Neuron (in vitro differentiated cells): ENCODE data around the gene NPIPA8.
"Not testable (repeated sequence)": the region's sequence is repeated elsewhere in the genome, so short reads cannot be mapped to it uniquely, and the experiment has no call there.

ENCODE experiments used
- H2AFZ ChIP-seq: one replicate; pipeline ENCODE4 v1.6.1; 2013; ENCODE audit warnings: low read depth, mild to moderate bottlenecking, inconsistent platforms, low read length, moderate library complexity
- H3K27me3 ChIP-seq: one replicate; pipeline ENCODE4 v1.6.1; 2013; ENCODE audit warnings: low read length; ENCODE audit not compliant: insufficient read depth
- H3K36me3 ChIP-seq: one replicate; pipeline ENCODE4 v1.6.1; 2013; ENCODE audit warnings: low read length; ENCODE audit not compliant: insufficient read depth
- H3K4me1 ChIP-seq: one replicate; pipeline ENCODE4 v1.6.1; 2013; ENCODE audit warnings: low read length; ENCODE audit not compliant: insufficient read depth
- H3K4me3 ChIP-seq: 2 replicates; pipeline ENCODE4 v1.5.1; 2013; ENCODE audit warnings: mild to moderate bottlenecking, low read length, moderate library complexity
- H3K9me3 ChIP-seq: one replicate; pipeline ENCODE4 v1.6.1; 2013; ENCODE audit warnings: low read length

Gene NPIPA8

DNA sequence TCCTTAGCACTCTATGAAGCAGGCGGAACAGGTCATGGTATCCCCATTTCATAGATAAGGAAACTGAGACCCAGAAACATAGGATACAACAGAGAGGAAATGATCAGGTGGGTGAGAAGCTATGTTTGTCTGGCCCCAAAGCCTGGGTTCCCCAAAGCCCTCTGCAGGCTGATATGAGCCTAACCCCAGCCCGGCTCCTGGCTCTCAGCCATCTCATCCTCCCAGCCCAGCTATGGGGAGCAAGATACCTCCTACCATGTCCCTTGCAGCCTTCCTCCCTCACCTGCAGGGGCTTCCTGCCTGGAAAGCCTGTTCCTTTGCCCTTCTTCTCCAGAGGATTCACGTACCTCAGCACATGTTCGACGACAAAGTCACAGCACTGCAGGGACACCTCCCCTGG lies 30.5 kb downstream of the NPIPA8 start:
- not testable (repeated sequence) for H3K4me3 ChIP-seq, H2AFZ ChIP-seq, H3K27me3 ChIP-seq, H3K9me3 ChIP-seq, H3K4me1 ChIP-seq, H3K36me3 ChIP-seq

DNA sequence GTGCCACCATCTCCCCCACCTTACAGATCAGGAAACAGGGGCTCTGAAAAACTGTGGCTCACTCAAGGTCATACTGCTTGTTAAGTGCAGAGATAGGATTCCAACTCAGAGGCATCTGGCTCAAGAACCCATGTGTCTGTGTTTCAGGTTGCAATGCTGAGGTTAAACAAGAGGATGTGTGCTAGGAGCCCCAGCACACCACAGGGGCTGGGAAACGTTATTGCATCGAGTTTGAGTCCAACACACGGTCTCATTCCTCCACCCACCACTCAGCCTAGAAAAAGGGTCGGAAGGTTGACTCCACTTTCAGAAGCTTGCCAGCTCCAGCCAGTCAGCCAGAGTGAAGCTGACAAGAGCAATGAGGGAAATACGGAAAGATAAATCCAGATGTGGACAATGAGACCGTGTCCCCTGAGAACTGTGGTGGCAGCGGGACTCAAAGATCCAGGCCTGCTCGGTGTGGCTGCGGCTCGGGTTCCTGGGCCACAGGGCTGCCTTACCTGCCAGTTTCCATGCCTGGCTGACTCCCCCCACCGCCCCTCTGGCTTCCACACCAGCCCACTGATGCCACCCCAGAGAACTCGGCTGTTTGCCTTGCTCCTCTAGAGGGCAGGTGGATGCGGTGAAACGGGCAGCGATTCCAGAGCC lies 33.4 kb downstream of the NPIPA8 start:
- not testable (repeated sequence) for H2AFZ ChIP-seq, H3K27me3 ChIP-seq, H3K36me3 ChIP-seq, H3K4me3 ChIP-seq, H3K4me1 ChIP-seq, H3K9me3 ChIP-seq

DNA sequence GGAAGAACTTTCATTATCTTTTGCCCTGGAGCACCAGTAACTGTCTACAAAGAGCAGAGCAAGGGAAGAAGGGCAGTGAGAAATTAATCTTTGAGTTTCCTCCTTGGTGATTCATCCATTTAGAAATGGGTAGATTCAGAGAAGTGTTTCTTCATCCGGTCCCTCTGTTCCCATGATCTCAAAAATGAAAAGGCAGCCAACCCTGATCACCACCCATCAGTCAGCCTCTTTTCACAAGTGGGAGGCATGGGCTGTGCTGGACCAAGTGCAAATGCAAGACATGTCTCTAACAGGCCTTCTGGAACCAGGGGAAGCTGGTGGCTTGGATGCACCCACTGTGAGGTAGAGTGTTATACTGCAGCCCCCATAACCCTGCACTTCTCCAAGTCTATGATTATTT lies 38.8 kb downstream of the NPIPA8 start:
- H3K4me1 ChIP-seq, H2AFZ ChIP-seq, H3K9me3 ChIP-seq, H3K36me3 ChIP-seq, H3K4me3 ChIP-seq, H3K27me3 ChIP-seq: not testable (repeated sequence)

DNA sequence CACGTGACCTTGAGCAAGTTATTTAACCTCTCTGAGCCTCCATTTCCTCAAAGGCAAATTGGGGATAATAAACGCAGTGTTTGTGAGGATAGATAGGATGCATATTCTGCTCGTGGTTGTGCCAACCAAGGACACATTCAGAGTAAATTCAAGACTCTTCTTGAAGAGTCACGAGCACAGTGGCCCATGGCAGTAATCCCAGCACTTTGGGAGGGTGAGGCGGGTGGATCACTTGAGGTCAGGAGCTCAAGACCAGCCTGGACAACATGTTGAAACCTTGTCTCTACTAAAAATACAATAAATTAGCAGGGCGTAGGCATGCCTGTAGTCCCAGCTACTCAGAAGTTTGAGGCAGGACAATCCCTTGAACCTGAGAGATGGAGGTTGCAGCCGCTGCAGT lies 39.6 kb downstream of the NPIPA8 start:
- H3K4me1 ChIP-seq, H3K36me3 ChIP-seq, H3K9me3 ChIP-seq, H3K27me3 ChIP-seq, H3K4me3 ChIP-seq, H2AFZ ChIP-seq: not testable (repeated sequence)

DNA sequence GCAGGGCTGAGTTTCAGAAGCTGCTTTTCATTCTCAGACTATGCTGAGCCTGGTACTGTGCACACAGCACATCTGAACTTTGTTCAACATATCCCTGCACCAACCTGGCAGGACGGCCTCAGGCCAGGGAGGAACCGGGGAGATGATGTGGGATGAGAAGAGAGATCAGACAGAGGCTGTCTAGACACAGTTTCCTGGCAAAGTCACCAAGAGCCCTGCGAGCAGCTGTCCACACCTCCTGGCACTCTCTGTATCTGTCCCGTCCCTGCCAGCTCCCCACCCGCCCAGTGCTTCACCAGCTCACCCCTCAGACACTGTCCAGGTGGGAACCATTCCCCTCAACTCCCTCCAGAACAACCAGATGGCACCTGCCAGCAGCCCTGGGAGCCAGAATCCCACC lies 42.2 kb downstream of the NPIPA8 start:
- not testable (repeated sequence) for H3K4me3 ChIP-seq, H3K4me1 ChIP-seq, H3K9me3 ChIP-seq, H2AFZ ChIP-seq, H3K36me3 ChIP-seq, H3K27me3 ChIP-seq

DNA sequence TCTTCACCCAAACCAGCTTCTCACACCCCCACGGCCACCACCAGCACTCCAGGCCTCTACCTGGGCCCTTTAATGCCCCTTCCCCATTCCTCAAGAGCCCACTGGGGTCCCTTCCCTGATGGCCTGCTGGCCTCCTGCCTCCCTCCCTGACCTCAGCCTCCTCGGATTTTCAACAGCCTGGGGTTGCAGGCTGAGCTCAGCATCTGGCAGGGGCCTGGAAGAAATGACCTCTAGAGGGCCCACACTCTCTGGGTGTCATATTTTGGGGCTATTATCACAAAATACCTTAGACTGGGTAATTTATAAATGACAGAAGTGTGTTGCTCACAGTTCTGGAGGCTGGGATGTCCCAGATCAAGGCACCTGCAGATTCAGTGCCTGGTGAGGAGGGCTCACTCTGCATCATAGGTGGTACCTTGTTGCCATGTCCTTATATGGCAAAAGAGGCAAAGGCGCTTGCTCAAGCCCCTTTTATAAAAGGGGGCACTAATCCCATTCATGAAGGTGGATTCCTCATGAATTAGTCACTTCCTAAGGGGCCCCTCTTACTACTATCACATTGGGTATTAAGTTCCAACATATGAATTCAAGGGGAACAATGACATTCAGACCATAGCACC lies 43.1 kb downstream of the NPIPA8 start:
- H3K4me3 ChIP-seq, H3K36me3 ChIP-seq, H3K27me3 ChIP-seq, H3K9me3 ChIP-seq, H3K4me1 ChIP-seq, H2AFZ ChIP-seq: not testable (repeated sequence)

DNA sequence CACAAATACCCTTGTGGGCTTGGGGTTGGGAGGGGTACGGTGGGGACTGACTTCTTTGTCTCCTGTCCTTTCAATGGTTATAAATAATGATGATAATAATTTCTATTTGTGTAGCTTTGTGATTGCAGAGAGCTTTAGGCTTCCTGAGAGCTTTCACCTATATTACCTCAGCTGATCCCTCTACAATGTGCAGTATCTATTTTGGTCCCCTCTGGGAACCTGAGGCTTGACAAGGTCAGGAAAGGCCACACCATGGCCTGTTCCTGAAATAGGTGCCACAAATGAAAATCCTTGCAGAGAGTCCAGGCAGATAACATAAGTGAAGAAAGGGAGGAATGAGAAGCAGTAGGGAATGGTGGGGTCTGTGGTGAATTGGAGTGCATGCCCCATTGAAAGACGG lies 45.6 kb downstream of the NPIPA8 start:
- not testable (repeated sequence) for H3K27me3 ChIP-seq, H2AFZ ChIP-seq, H3K4me1 ChIP-seq, H3K36me3 ChIP-seq, H3K9me3 ChIP-seq, H3K4me3 ChIP-seq

DNA sequence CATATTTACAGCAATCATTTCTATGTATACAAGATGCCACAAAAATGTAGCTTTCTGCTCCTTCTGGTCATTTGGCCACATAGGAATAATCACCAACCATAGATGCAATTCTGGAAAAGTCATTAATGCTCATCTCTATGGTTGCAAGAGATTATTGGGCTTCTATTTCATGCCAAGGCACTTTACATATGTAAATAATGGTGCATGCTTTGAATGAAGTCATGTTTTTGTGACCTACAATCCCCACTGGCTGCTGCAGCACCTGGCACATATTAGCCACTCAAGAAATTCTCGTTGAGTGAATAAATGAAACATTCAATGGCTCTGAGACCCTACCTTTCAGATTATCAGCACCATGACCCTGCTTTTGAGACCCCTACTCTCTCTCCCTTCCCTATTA lies 50.2 kb downstream of the NPIPA8 start:
- H3K4me1 ChIP-seq, H2AFZ ChIP-seq, H3K9me3 ChIP-seq, H3K36me3 ChIP-seq, H3K27me3 ChIP-seq, H3K4me3 ChIP-seq: not testable (repeated sequence)

DNA sequence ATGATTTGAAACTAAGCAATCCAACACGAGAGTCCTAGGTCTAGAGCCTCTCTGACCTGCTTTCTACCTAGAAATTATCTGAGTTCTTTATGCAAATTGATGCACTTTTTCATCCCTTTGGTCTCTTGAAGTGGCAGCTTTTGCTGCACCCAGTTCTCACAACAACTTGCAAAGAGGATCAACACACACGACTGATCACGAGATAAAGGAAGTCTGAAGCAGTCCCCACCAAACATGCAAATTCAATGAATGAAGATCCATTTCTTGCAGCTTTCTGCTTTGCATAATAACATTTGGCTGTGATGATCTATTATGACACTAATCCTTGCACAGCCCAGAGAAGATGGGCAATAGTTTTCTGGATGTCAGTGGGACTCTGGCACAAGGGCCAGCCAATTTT lies 56.2 kb downstream of the NPIPA8 start:
- not testable (repeated sequence) for H3K4me3 ChIP-seq, H3K4me1 ChIP-seq, H3K27me3 ChIP-seq, H3K9me3 ChIP-seq, H3K36me3 ChIP-seq, H2AFZ ChIP-seq

DNA sequence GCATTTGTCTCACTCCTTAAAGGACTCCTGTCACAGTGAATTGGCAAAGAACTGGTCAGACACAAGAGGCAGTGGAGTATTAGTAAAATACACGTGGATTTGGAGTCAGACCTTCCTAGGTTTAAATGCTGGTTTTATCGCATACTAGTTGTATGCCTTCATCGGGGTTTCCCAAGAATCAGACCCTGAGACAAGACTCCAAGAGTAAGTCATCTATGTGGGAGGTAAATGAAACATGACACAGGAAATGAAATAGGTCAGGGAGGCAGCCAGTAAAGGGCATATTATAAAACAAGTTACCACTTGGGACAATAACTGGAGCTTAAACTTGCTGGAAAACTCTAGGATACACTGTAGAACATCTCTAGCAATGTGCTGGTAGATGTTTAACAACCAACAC lies 59.8 kb downstream of the NPIPA8 start:
- not testable (repeated sequence) for H3K9me3 ChIP-seq, H3K4me1 ChIP-seq, H3K27me3 ChIP-seq, H2AFZ ChIP-seq, H3K36me3 ChIP-seq, H3K4me3 ChIP-seq

DNA sequence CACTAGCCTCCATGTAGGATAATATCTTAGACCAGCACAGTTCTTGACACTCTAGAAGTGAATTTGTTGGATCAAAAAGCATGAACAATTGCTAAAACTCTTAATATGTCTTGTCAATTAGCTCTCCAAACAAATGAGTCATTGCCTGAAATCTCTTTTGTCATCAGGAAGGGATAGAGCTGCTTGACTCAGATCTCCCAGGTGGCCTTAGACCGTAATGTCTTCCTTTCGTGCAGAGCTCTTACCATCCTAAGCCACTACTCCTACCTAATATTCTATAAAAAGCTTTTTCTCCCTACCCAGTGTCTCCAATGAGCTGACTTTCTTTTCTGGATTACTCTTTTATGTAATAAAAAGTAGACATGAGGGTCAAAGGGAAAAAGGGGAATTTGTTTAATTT lies 66.4 kb downstream of the NPIPA8 start:
- not testable (repeated sequence) for H2AFZ ChIP-seq, H3K9me3 ChIP-seq, H3K27me3 ChIP-seq, H3K4me3 ChIP-seq, H3K36me3 ChIP-seq, H3K4me1 ChIP-seq
